ENCODE measurements around the gene TEDC2.

TEDC2 gene

DNA sequence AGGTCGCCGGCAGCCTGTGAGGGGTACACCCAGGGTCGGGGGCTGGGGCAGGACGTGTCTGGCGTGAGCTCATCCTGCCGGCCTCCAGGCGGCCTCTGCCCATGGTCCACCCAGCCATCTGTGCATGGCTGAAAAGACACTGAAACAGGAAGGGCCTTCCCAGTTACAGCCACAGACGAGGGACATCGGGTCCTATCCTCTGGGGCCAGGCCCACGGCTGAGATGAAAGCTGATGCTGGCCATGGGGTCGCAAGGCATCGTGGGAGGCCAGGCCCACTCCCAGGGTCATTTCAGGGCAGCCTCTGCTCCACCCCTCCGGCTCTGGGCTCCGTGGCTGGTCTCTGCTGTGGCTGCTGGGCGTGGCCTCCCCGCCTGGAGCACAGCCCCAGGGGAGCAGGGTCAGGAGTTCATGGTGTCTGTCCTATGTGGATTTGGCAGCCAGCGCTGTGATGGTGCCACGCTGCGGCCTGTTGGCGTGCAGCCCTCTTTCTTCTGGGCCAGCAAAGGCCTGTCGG is 37.3 kb downstream of the TEDC2 start:
- Histone ChIP-seq H3K4me3 (ENCODE audit: insufficient read length, low read depth) (no peak overlapping the region), H3K4me1 (ENCODE audit: insufficient read depth, insufficient read length) (peaks cover 21% of the 10 kb centered on the region), H3K9me3 (ENCODE audit: insufficient read depth, low read length) (no peaks in the 10 kb centered on the region), H3K36me3 (ENCODE audit: insufficient read depth, insufficient read length, low read length) (peaks cover 37% of the 10 kb centered on the region), H3K9ac (ENCODE audit: insufficient read length, low read depth) (no peak overlapping the region), H3K27me3 (ENCODE audit: insufficient read depth, insufficient read length) (no peaks in the 10 kb centered on the region)
- TF ChIP-seq ZNF274 (IDR thresholded peaks at IDR 0.05; ENCODE audit: low read depth, low read length) (no peak), YY1 (IDR thresholded peaks at IDR 0.05; ENCODE audit: insufficient read depth, insufficient read length) (no peak), SUZ12 (IDR thresholded peaks at IDR 0.05; ENCODE audit: extremely low read depth, insufficient read depth, insufficient read length) (no peak)
- DNase-seq (ENCODE audit: low read depth, low spot score), result no peak

DNA sequence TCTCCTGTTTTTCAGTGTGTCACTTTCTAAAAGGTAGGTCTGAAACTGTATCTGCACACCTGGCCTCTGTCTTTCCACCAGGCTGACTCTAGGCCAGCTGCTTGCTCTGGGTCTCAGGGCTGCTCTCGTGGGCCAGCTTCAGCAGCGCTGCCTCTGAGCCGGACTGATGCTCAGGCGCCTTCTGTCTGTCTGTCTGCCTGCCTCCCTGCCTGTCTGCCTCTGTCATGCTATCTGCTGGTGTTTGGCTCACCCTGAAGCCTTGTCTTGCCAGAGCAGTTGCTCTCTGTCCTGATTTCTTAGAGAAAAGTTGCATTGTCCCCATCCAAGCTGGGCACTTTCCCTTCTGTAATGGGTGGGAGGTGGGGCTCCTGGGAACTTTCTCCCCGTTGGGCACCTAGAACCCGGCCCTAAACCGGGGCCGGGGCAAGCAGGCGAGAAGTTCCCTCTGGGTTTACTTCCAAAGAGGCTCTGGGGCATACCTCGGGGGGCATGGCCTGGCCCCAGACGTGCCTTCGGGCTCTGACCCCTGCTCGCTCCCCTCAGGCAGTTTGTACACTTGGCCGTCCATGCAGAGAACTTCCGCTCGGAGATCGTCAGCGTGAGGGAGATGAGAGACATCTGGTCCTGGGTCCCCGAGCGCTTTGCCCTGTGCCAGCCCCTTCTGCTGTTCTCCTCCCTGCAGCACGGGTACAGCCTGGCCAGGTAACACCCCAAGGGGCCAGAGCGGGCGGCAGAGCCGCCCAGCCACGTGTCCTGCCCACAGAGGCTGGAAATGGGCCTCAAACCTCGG is 38.0 kb downstream of the TEDC2 start:
- TF ChIP-seq SUZ12 (IDR thresholded peaks at IDR 0.05; ENCODE audit: extremely low read depth, insufficient read depth, insufficient read length), result no peak
- TF ChIP-seq ZNF274 (IDR thresholded peaks at IDR 0.05; ENCODE audit: low read depth, low read length), result no peak
- TF ChIP-seq YY1 (IDR thresholded peaks at IDR 0.05; ENCODE audit: insufficient read depth, insufficient read length), result no peak
- Histone ChIP-seq H3K27me3 (ENCODE audit: insufficient read depth, insufficient read length) (no peaks in the 10 kb centered on the region), H3K9me3 (ENCODE audit: insufficient read depth, low read length) (no peaks in the 10 kb centered on the region), H3K36me3 (ENCODE audit: insufficient read depth, insufficient read length, low read length) (peaks cover 37% of the 10 kb centered on the region), H3K9ac (ENCODE audit: insufficient read length, low read depth) (no peak overlapping the region), H3K4me3 (ENCODE audit: insufficient read length, low read depth) (no peak overlapping the region), H3K4me1 (ENCODE audit: insufficient read depth, insufficient read length) (peaks cover 24% of the 10 kb centered on the region)
- no peak for DNase-seq (ENCODE audit: low read depth, low spot score)

DNA sequence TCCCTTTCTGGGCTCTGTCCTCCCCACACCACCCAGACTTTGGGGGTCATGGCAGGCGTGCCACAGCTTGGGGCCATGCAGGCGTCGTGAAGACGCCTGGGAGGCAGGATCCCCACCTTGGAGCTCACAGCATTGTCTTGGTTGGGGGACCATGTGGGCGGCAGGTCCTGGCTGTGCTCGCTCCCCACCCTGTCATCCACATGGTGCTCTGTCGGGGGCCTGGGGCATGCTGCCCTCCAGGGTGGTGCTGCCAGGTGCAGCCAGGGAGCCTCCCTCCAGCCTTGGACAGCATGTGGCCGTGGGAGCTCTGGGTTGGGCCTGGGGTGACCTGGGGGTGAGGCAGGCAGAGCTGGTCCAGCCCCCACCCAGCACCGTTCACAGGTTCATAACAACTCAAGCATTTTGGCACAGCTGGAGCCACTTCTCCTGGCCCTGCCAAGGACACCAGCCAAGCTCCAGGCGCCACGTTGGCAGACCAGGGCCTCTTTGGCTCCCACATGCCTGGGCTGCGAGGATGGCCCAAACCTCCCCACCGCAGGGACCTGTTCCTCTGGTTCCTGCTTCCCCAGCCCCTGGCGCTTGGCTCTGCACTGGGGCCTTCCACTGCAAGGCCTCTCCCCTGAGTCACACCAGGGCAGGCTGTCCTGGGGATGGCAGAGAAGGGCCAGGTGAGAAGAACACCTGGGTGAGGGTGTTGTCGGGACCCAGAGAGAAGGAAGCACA is 38.8 kb downstream of the TEDC2 start:
- Histone ChIP-seq H3K9me3 (ENCODE audit: insufficient read depth, low read length) (no peaks in the 10 kb centered on the region), H3K36me3 (ENCODE audit: insufficient read depth, insufficient read length, low read length) (peaks cover 34% of the 10 kb centered on the region), H3K9ac (ENCODE audit: insufficient read length, low read depth) (no peak overlapping the region), H3K27me3 (ENCODE audit: insufficient read depth, insufficient read length) (no peaks in the 10 kb centered on the region), H3K4me1 (ENCODE audit: insufficient read depth, insufficient read length) (peaks cover 24% of the 10 kb centered on the region), H3K4me3 (ENCODE audit: insufficient read length, low read depth) (no peak overlapping the region)
- TF ChIP-seq SUZ12 (IDR thresholded peaks at IDR 0.05; ENCODE audit: extremely low read depth, insufficient read depth, insufficient read length), result no peak
- TF ChIP-seq ZNF274 (IDR thresholded peaks at IDR 0.05; ENCODE audit: low read depth, low read length), result no peak
- TF ChIP-seq YY1 (IDR thresholded peaks at IDR 0.05; ENCODE audit: insufficient read depth, insufficient read length), result no peak
- DNase-seq (ENCODE audit: low read depth, low spot score), result no peak

DNA sequence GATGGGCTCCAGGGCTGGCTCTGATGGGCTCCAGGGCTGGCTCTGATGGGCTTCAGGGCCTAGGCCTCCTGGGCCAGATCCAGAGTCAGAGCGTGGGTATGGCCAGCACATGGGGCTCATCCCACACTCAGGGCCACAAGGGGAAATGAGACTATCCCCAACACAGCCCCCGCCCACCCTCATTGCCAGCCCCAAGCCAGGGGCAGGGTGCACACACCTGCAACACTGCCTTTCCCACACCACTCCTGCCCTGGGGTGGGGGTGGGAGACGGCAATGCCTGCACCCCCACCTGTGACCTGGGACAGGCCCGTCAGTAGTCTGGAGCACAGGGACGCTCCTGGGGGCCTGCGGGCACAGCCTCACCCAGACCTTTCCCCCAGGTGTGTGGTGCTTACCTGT is 39.5 kb downstream of the TEDC2 start:
- no peaks in the 10 kb centered on the region for H3K9me3 ChIP-seq (ENCODE audit: insufficient read depth, low read length)
- no peak for TF ChIP-seq YY1 (IDR thresholded peaks at IDR 0.05; ENCODE audit: insufficient read depth, insufficient read length)
- no peak for DNase-seq (ENCODE audit: low read depth, low spot score)
- peaks cover 24% of the 10 kb centered on the region for H3K4me1 ChIP-seq (ENCODE audit: insufficient read depth, insufficient read length)
- H3K4me3 ChIP-seq (ENCODE audit: insufficient read length, low read depth), result no peak overlapping the region
- no peaks in the 10 kb centered on the region for H3K27me3 ChIP-seq (ENCODE audit: insufficient read depth, insufficient read length)
- no peak overlapping the region for H3K9ac ChIP-seq (ENCODE audit: insufficient read length, low read depth)
- peaks cover 34% of the 10 kb centered on the region for H3K36me3 ChIP-seq (ENCODE audit: insufficient read depth, insufficient read length, low read length)

DNA sequence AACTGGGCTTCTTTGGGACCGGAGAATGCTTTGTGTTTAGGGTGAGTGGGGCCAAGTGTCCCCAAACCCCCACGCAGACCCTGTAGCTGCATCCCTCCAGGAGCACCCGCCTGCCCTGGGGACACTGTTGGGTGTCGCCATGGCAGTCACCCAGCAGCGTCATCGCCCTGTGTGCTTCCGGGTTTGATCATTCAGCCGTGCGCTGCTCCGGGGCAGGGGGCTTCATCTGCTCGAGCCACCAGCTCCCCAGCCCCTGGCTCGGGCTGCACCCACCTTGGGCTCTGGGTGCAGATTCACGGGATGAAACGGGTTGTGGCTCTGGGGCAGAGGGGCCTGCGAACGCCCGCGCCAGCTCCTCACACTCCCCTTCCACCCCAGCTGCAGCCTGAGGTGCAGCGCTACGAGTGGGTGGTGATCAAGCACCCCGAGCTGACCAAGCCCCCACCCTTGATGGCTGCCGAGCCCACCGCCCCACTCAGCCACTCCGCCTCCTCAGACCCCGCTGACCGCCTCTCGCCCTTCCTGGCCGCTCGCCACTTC is 40.1 kb downstream of the TEDC2 start:
- no peak for DNase-seq (ENCODE audit: low read depth, low spot score)
- Histone ChIP-seq H3K36me3 (ENCODE audit: insufficient read depth, insufficient read length, low read length) (peaks cover 34% of the 10 kb centered on the region), H3K9me3 (ENCODE audit: insufficient read depth, low read length) (no peaks in the 10 kb centered on the region), H3K4me1 (ENCODE audit: insufficient read depth, insufficient read length) (peaks cover 24% of the 10 kb centered on the region), H3K4me3 (ENCODE audit: insufficient read length, low read depth) (no peak overlapping the region), H3K9ac (ENCODE audit: insufficient read length, low read depth) (no peak overlapping the region), H3K27me3 (ENCODE audit: insufficient read depth, insufficient read length) (no peaks in the 10 kb centered on the region)
- TF ChIP-seq ZNF274 (IDR thresholded peaks at IDR 0.05; ENCODE audit: low read depth, low read length), result no peak

DNA sequence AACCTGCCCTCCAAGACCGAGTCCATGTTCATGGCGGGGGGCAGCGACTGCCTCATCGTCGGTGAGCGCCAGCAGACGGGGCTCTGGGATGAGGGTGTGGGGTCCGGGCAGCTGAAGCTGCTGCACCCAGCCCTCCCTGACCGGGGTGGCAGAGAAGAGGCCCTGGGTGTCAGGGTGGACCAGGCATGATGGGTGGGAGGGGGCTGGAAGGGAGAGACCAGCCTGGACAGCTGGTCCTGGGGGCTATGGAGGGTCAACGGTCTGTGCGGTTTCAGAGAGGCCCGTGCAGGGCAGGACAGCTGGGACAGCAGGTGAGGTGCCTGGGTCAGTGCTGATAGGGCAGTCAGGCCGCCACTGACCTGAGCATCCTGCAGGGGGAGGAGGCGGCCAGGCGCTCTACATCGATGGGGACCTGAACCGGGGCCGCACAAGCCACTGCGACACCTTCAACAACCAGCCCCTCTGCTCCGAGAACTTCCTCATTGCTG is 40.6 kb downstream of the TEDC2 start:
- H3K9ac ChIP-seq (ENCODE audit: insufficient read length, low read depth), result peak overlapping the region; percentile 70
- peaks cover 34% of the 10 kb centered on the region for H3K36me3 ChIP-seq (ENCODE audit: insufficient read depth, insufficient read length, low read length)
- H3K27me3 ChIP-seq (ENCODE audit: insufficient read depth, insufficient read length), result no peaks in the 10 kb centered on the region
- H3K4me3 ChIP-seq (ENCODE audit: insufficient read length, low read depth), result no peak overlapping the region
- H3K9me3 ChIP-seq (ENCODE audit: insufficient read depth, low read length), result no peaks in the 10 kb centered on the region
- TF ChIP-seq SUZ12 (IDR thresholded peaks at IDR 0.05; ENCODE audit: extremely low read depth, insufficient read depth, insufficient read length) (no peak), YY1 (IDR thresholded peaks at IDR 0.05; ENCODE audit: insufficient read depth, insufficient read length) (no peak), ZNF274 (IDR thresholded peaks at IDR 0.05; ENCODE audit: low read depth, low read length) (no peak)
- DNase-seq (ENCODE audit: low read depth, low spot score), result no peak
- peaks cover 24% of the 10 kb centered on the region for H3K4me1 ChIP-seq (ENCODE audit: insufficient read depth, insufficient read length)
